ENCODE measurements around the gene DNAAF1. TPM values are rescaled to one million over a fixed set of nuclear protein-coding genes. Genes with fewer than 3 reads are reported as not detected.

The DNAAF1 gene
- total RNA-seq: under 1 TPM in 2 of 4 donors, not detected in 2; 0.44 to 0.85 TPM

GRCh38 chr16:84144859-84145639 is at the start of gene DNAAF1, which contains the start of gene HSDL1:
Gene DNAAF1, plus strand, starts transcription at chr16:84145308. Its CDS starts 133 bp downstream, at chr16:84145441.
Gene HSDL1, minus strand, starts transcription at chr16:84145177. Its CDS starts 13,856 bp downstream, at chr16:84131321.
- TF ChIP-seq CTCF (IDR thresholded peaks at IDR 0.05; ENCODE audit: low read depth): no peak

- no peak for TF ChIP-seq CTCF (IDR thresholded peaks at IDR 0.05; ENCODE audit: low read depth)
Measured at GRCh38 chr16:84095466-84095865, 49.6 kb upstream of the DNAAF1 start.

GRCh38 chr16:84096447-84097005 is 48.6 kb upstream of the DNAAF1 start:
- no peak for TF ChIP-seq CTCF (IDR thresholded peaks at IDR 0.05; ENCODE audit: low read depth)

- TF ChIP-seq CTCF (IDR thresholded peaks at IDR 0.05; ENCODE audit: low read depth): no peak
Measured at GRCh38 chr16:84098939-84099338, 46.2 kb upstream of the DNAAF1 start.

GRCh38 chr16:84103678-84104077 is 41.4 kb upstream of the DNAAF1 start:
- no peak for TF ChIP-seq CTCF (IDR thresholded peaks at IDR 0.05; ENCODE audit: low read depth)

- TF ChIP-seq CTCF (IDR thresholded peaks at IDR 0.05; ENCODE audit: low read depth): no peak
Measured at GRCh38 chr16:84104231-84104630, 40.9 kb upstream of the DNAAF1 start.

- TF ChIP-seq CTCF (IDR thresholded peaks at IDR 0.05; ENCODE audit: low read depth): no peak
Measured at GRCh38 chr16:84105301-84105815, 39.8 kb upstream of the DNAAF1 start.

Data from subcutaneous adipose tissue (tissue), 4 donors.